Measurements from ENCODE around the gene HOXB8.

DNA sequence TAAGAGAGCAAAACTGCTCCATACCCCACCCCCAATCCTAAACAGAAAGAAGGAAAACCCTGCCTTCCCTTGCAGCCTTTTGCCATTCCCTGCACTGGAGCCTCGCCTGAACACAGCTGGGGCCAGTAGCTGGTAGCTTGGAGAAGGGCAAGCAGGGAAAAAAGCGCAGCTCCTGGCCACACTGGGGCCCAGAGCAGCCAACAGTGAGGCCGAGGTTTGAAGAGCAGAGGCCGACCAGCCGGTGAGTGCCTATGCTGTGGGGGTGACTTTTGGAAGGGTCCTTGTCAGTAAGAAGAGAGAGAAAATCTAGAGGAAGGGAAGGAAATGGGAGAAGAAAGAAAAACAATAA, 14.3 kb upstream of the HOXB8 start:
- TF ChIP-seq POLR2A (IDR thresholded peaks at IDR 0.05; ENCODE audit: low read depth, low read length), result no peak
- no peak for TF ChIP-seq POLR2AphosphoS5 (IDR thresholded peaks at IDR 0.05; ENCODE audit: low read depth, low read length)

All from GM12892 (cell line).